ENCODE measurements around the gene PSMD13.
"Not testable (repeated sequence)": the region's sequence is repeated elsewhere in the genome, so short reads cannot be mapped to it uniquely, and the experiment has no call there.

PSMD13 gene

DNA sequence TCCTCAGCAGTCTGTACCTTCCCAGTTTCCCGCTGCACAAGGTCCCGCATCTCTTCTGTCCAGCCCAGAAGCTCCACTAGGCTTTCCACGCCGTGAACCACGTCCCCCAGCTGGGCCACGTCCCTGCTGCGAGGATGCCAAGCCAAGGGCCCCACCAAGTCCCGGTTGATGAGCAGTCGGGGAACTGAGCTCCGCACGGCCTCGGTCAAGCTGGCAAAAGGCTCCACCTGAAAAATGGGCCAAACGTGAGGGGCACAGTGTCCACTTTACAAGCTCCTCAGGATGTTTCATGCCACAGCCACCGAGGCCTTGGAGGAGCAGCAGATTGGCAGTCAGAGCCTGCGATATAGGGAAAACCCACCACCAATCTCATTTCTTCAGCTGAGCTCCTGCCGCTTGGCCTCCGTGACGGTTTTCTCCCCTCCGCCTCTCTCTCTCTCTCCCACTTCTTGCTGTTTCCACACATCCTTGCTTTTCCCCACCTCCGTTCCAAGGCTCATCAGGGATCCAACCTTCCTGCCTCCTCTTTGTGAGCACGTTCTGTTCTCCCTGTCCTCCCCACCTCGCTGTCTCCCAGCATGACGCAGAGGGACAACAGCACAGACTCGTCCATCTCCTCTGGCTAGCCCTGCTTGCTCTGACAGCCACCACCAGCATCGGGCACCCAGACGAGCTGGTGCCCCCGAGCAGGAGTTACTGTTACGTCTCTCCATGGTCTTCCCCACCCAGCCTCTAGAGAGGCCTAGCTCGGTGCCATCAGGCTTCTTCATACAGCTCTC lies 17.8 kb upstream of the PSMD13 start:
- ChIA-PET CTCF (interaction anchor here (0.8 to 2.6 kb wide), 6 partner anchors 9 to 31 kb away, joined by 3 to 14 read pairs (median 3); partner anchors contain the start of genes BET1L and RIC8A), POLR2A (no interaction called here)
- Histone ChIP-seq H3K4me3 (ENCODE audit: control insufficient read depth in 1 of 7, extremely low read depth in 1 of 7, insufficient read depth in 4 of 7, low read depth in 2 of 7, low read length in 6 of 7) (no peak overlapping the region), H3K27me3 (replicated peaks in 2 of 5; ENCODE audit: control insufficient read depth in 4 of 5, insufficient read depth in 5 of 5, low read length in 4 of 5) (no peaks in the 10 kb centered on the region), H3K27ac (ENCODE audit: insufficient read depth in 1 of 2, low read depth in 1 of 2, low read length in 2 of 2, poor library complexity in 1 of 2, severe bottlenecking in 2 of 2) (no peak overlapping the region), H3K4me1 (ENCODE audit: control extremely low read depth in 1 of 4, control insufficient read depth in 4 of 4, insufficient read depth in 4 of 4, low read length in 3 of 4) (no peaks in the 10 kb centered on the region), H3K36me3 (ENCODE audit: control insufficient read depth in 4 of 4, insufficient read depth in 4 of 4, low read length in 3 of 4) (peaks cover 5 to 44% (median 32%) of the 10 kb centered on the region in 4 experiments), H3K9me3 (ENCODE audit: control extremely low read depth in 1 of 5, control insufficient read depth in 4 of 5, insufficient read depth in 2 of 5, low read depth in 1 of 5, low read length in 4 of 5) (no peaks in the 10 kb centered on the region)
- DNase-seq, result no peak
- WGBS (ENCODE audit: insufficient coverage), result 94% methylated on average over 28 of the region's 29 CpGs

- CTCF ChIA-PET, result interaction anchor here (0.7 to 1.4 kb wide), 2 partner anchors 9 to 12 kb away, joined by 3 to 5 read pairs; no protein-coding TSS in a partner anchor
Measured at GRCh38 chr11:220641-221215, 16.0 kb upstream of the PSMD13 start.

DNA sequence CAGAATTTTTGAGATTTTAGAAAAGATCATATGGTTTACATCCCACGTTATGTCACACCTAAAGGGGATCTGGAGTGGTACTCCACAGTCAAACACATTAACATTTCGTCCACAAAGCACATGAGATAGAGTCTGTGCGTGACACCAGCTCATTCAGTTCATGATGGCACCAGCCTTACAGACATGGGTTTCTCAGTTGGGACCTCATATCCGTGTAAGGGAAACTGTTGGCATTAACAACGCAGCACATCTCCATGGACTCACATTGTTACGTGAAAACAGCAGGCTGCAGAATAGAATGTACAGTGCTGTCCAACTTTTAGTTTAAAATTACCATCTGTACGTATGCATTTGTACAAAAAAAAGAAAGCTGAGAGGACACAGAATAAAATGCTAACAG lies 15.2 kb upstream of the PSMD13 start:
- 100% methylated on average over 5 of the region's 7 CpGs for WGBS (ENCODE audit: insufficient coverage)
- ChIA-PET CTCF (interaction anchor here (0.7 to 1.4 kb wide), 2 partner anchors 9 to 13 kb away, joined by 3 to 5 read pairs; no protein-coding TSS in a partner anchor), POLR2A (no interaction called here)

More at GRCh38 chr11:220641-221215, 16.0 kb upstream of the PSMD13 start:
- peaks cover 2 to 31% (median 20%) of the 10 kb centered on the region in 4 experiments for H3K36me3 ChIP-seq (ENCODE audit: control insufficient read depth in 4 of 4, insufficient read depth in 4 of 4, low read length in 3 of 4)
- H3K4me3 ChIP-seq (ENCODE audit: control insufficient read depth in 1 of 7, extremely low read depth in 1 of 7, insufficient read depth in 4 of 7, low read depth in 2 of 7, low read length in 6 of 7); H3K4me1 ChIP-seq (ENCODE audit: control extremely low read depth in 1 of 4, control insufficient read depth in 4 of 4, insufficient read depth in 4 of 4, low read length in 3 of 4); POLR2A ChIA-PET; H3K27me3 ChIP-seq (replicated peaks in 2 of 5; ENCODE audit: control insufficient read depth in 4 of 5, insufficient read depth in 5 of 5, low read length in 4 of 5); H3K27ac ChIP-seq (ENCODE audit: insufficient read depth in 1 of 2, low read depth in 1 of 2, low read length in 2 of 2, poor library complexity in 1 of 2, severe bottlenecking in 2 of 2); H3K9me3 ChIP-seq (ENCODE audit: control extremely low read depth in 1 of 5, control insufficient read depth in 4 of 5, insufficient read depth in 2 of 5, low read depth in 1 of 5, low read length in 4 of 5): not testable (repeated sequence)
- DNase-seq, result peak; percentile 51 to 71 (median 67)
- 100% methylated on average over 1 of the region's 3 CpGs for WGBS (ENCODE audit: insufficient coverage)

GRCh38 chr11:221998-222789 lies 14.6 kb upstream of the PSMD13 start:
- Histone ChIP-seq H3K4me3 (ENCODE audit: control insufficient read depth in 1 of 7, extremely low read depth in 1 of 7, insufficient read depth in 4 of 7, low read depth in 2 of 7, low read length in 6 of 7) (no peak overlapping the region), H3K36me3 (ENCODE audit: control insufficient read depth in 4 of 4, insufficient read depth in 4 of 4, low read length in 3 of 4) (peaks cover 2 to 22% (median 13%) of the 10 kb centered on the region in 4 experiments), H3K27ac (ENCODE audit: insufficient read depth in 1 of 2, low read depth in 1 of 2, low read length in 2 of 2, poor library complexity in 1 of 2, severe bottlenecking in 2 of 2) (no peak overlapping the region), H3K4me1 (ENCODE audit: control extremely low read depth in 1 of 4, control insufficient read depth in 4 of 4, insufficient read depth in 4 of 4, low read length in 3 of 4) (peaks cover 0 to 2% (median 0%) of the 10 kb centered on the region in 4 experiments), H3K9me3 (ENCODE audit: control extremely low read depth in 1 of 5, control insufficient read depth in 4 of 5, insufficient read depth in 2 of 5, low read depth in 1 of 5, low read length in 4 of 5) (no peaks in the 10 kb centered on the region), H3K27me3 (replicated peaks in 2 of 5; ENCODE audit: control insufficient read depth in 4 of 5, insufficient read depth in 5 of 5, low read length in 4 of 5) (no peaks in the 10 kb centered on the region)
- WGBS (ENCODE audit: insufficient coverage), result 98% methylated on average over 14 of the region's 14 CpGs
- DNase-seq, result no peak
- ChIA-PET POLR2A (interaction anchor here (1.4 kb wide), 1 partner anchor 9 kb away, joined by 3 read pairs; no protein-coding TSS in a partner anchor), CTCF (interaction anchor here (1.1 to 1.4 kb wide), 2 partner anchors 8 to 11 kb away, joined by 3 to 5 read pairs; no protein-coding TSS in a partner anchor)

More for the DNA sequence above, 15.2 kb upstream of the PSMD13 start:
- no peaks in the 10 kb centered on the region for H3K9me3 ChIP-seq (ENCODE audit: control extremely low read depth in 1 of 5, control insufficient read depth in 4 of 5, insufficient read depth in 2 of 5, low read depth in 1 of 5, low read length in 4 of 5)
- H3K4me1 ChIP-seq (ENCODE audit: control extremely low read depth in 1 of 4, control insufficient read depth in 4 of 4, insufficient read depth in 4 of 4, low read length in 3 of 4), result peaks cover 0 to 2% (median 0%) of the 10 kb centered on the region in 4 experiments
- no peak overlapping the region for H3K4me3 ChIP-seq (ENCODE audit: control insufficient read depth in 1 of 7, extremely low read depth in 1 of 7, insufficient read depth in 4 of 7, low read depth in 2 of 7, low read length in 6 of 7)
- no peak overlapping the region for H3K27ac ChIP-seq (ENCODE audit: insufficient read depth in 1 of 2, low read depth in 1 of 2, low read length in 2 of 2, poor library complexity in 1 of 2, severe bottlenecking in 2 of 2)
- peaks cover 2 to 23% (median 14%) of the 10 kb centered on the region in 4 experiments for H3K36me3 ChIP-seq (ENCODE audit: control insufficient read depth in 4 of 4, insufficient read depth in 4 of 4, low read length in 3 of 4)
- no peak for DNase-seq
- no peaks in the 10 kb centered on the region for H3K27me3 ChIP-seq (replicated peaks in 2 of 5; ENCODE audit: control insufficient read depth in 4 of 5, insufficient read depth in 5 of 5, low read length in 4 of 5)

DNA sequence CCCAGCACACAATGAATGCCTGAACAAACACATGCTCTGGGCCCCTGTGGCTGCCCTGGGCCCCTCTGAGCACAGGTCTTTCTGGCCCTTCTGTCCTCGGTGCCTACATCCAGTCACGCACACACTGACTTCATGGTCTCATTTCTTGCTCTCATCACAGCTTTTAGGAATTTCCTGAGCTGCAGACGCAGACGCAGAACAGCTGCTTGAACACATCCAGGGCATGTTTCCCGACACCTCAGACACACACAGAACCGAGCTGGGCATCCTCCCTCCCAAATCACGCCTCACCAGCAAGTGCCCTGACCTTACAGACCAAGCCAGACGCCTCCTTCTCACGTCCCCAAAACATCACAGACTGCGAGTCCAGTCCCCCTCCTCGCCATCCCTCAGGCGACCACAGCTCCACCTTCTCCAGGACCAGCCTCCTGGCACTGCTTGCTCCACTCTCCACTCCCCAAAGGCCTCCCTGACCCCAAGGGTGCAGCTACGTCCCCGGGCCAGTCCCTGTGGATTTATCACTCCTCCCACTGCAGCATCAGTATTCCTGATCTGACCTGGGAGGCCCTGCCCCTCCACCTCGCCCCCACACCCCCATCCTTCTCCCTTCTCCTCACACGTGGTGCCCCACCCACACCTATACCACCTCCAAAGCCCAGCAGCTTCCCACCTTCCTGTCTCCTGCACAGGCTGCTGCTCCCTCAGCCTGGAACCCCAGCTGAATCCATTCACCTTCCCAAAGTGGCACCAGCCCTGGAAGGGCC lies 13.6 kb upstream of the PSMD13 start:
- H3K9me3 ChIP-seq (ENCODE audit: control extremely low read depth in 1 of 5, control insufficient read depth in 4 of 5, insufficient read depth in 2 of 5, low read depth in 1 of 5, low read length in 4 of 5), result no peaks in the 10 kb centered on the region
- 98% methylated on average over 13 of the region's 16 CpGs for WGBS (ENCODE audit: insufficient coverage)
- ChIA-PET CTCF (interaction anchor here (1.1 to 1.2 kb wide), 2 partner anchors 8 to 10 kb away, joined by 3 read pairs; no protein-coding TSS in a partner anchor), POLR2A (interaction anchor here (0.5 to 1.4 kb wide), 2 partner anchors 8 to 11 kb away, joined by 3 read pairs; no protein-coding TSS in a partner anchor)
- no peak overlapping the region for H3K27ac ChIP-seq (ENCODE audit: insufficient read depth in 1 of 2, low read depth in 1 of 2, low read length in 2 of 2, poor library complexity in 1 of 2, severe bottlenecking in 2 of 2)
- no peak overlapping the region for H3K4me3 ChIP-seq (ENCODE audit: control insufficient read depth in 1 of 7, extremely low read depth in 1 of 7, insufficient read depth in 4 of 7, low read depth in 2 of 7, low read length in 6 of 7)
- DNase-seq, result no peak
- H3K27me3 ChIP-seq (replicated peaks in 2 of 5; ENCODE audit: control insufficient read depth in 4 of 5, insufficient read depth in 5 of 5, low read length in 4 of 5), result no peaks in the 10 kb centered on the region
- peaks cover 2 to 22% (median 11%) of the 10 kb centered on the region in 4 experiments for H3K36me3 ChIP-seq (ENCODE audit: control insufficient read depth in 4 of 4, insufficient read depth in 4 of 4, low read length in 3 of 4)
- H3K4me1 ChIP-seq (ENCODE audit: control extremely low read depth in 1 of 4, control insufficient read depth in 4 of 4, insufficient read depth in 4 of 4, low read length in 3 of 4), result peaks cover 0 to 2% (median 0%) of the 10 kb centered on the region in 4 experiments

GRCh38 chr11:223884-224283 lies 12.9 kb upstream of the PSMD13 start:
- ChIA-PET CTCF (interaction anchor here (1.2 kb wide), 1 partner anchor 7 kb away, joined by 3 read pairs; no protein-coding TSS in a partner anchor), POLR2A (no interaction called here)
- Histone ChIP-seq H3K4me1 (ENCODE audit: control extremely low read depth in 1 of 4, control insufficient read depth in 4 of 4, insufficient read depth in 4 of 4, low read length in 3 of 4) (peaks cover 0 to 2% (median 0%) of the 10 kb centered on the region in 4 experiments), H3K36me3 (ENCODE audit: control insufficient read depth in 4 of 4, insufficient read depth in 4 of 4, low read length in 3 of 4) (peaks cover 2 to 22% (median 7%) of the 10 kb centered on the region in 4 experiments), H3K27me3 (replicated peaks in 2 of 5; ENCODE audit: control insufficient read depth in 4 of 5, insufficient read depth in 5 of 5, low read length in 4 of 5) (no peaks in the 10 kb centered on the region), H3K27ac (ENCODE audit: insufficient read depth in 1 of 2, low read depth in 1 of 2, low read length in 2 of 2, poor library complexity in 1 of 2, severe bottlenecking in 2 of 2) (no peak overlapping the region), H3K9me3 (ENCODE audit: control extremely low read depth in 1 of 5, control insufficient read depth in 4 of 5, insufficient read depth in 2 of 5, low read depth in 1 of 5, low read length in 4 of 5) (no peaks in the 10 kb centered on the region), H3K4me3 (ENCODE audit: control insufficient read depth in 1 of 7, extremely low read depth in 1 of 7, insufficient read depth in 4 of 7, low read depth in 2 of 7, low read length in 6 of 7) (no peak overlapping the region)
- 95% methylated on average over 4 of the region's 9 CpGs for WGBS (ENCODE audit: insufficient coverage)
- no peak for DNase-seq

Measured in common myeloid progenitor, CD34-positive (primary cell).